Small intestine (tissue), 7 donors: ENCODE data around the gene CPSF7. TPM values are rescaled to one million over a fixed set of nuclear protein-coding genes. Genes with fewer than 3 reads are reported as not detected.

Source experiments
- DNase-seq, 2 donors: peaks; one replicate each; pipeline versions ENCODE4 v3.0.0 to v3.0.0-alpha.2; 2013
- FAIRE-seq: peaks from 2 replicates; lab custom pipeline; 2012; peaks lifted over from hg19 to GRCh38; lab: Jason Lieb, UNC
- H3K27ac ChIP-seq, 3 donors: one replicate each; pipeline ENCODE4 v1.5.1; 2013; ENCODE audit warnings: low read length in 2 of 3, mild to moderate bottlenecking in 2 of 3, control low read depth in 1 of 3, inconsistent platforms in 1 of 3, low read depth in 1 of 3, moderate library complexity in 1 of 3
- H3K27me3 ChIP-seq, 3 donors: one replicate each; pipeline ENCODE4 v1.6.1; 2013; ENCODE audit warnings: low read length in 3 of 3, inconsistent platforms in 1 of 3; ENCODE audit not compliant: control insufficient read depth in 3 of 3, insufficient read depth in 3 of 3
- H3K36me3 ChIP-seq, 3 donors: one replicate each; pipeline ENCODE4 v1.6.1; 2013; ENCODE audit warnings: low read length in 3 of 3, inconsistent platforms in 1 of 3, low read depth in 1 of 3, mild to moderate bottlenecking in 1 of 3, moderate library complexity in 1 of 3; ENCODE audit not compliant: control insufficient read depth in 3 of 3, insufficient read depth in 2 of 3
- H3K4me1 ChIP-seq, 3 donors: one replicate each; pipeline ENCODE4 v1.6.1; 2013; ENCODE audit warnings: low read length in 2 of 3, inconsistent platforms in 1 of 3, low read depth in 1 of 3, mild to moderate bottlenecking in 1 of 3, moderate library complexity in 1 of 3; ENCODE audit not compliant: control insufficient read depth in 3 of 3, insufficient read depth in 2 of 3
- H3K4me3 ChIP-seq, 3 donors: one replicate each; pipeline ENCODE4 v1.5.1; 2013; ENCODE audit warnings: low read length in 3 of 3, control low read depth in 1 of 3, inconsistent platforms in 1 of 3, low read depth in 1 of 3, mild to moderate bottlenecking in 1 of 3, moderate library complexity in 1 of 3
- H3K9me3 ChIP-seq, 2 donors: one replicate each; pipeline ENCODE4 v1.6.1; 2013; ENCODE audit warnings: low read depth in 1 of 2, low read length in 1 of 2; ENCODE audit not compliant: control insufficient read depth in 2 of 2, insufficient read depth in 1 of 2
- WGBS, 3 donors: extraction: QIAGEN DNeasy Blood & Tissue Kit; methylation state at CpG; one replicate each; pipeline ENCODE4 v1.1.7; 2013; 5-methylcytosine and 5-hydroxymethylcytosine counted together
- polyA plus RNA-seq, 4 donors: library from polyadenylated mRNA; stranded (reverse) in 3 of 4; unstranded in 1 of 4; fragments of 200-250 nt in 3 of 4; fragments of 120-200 nt in 1 of 4; gene quantifications; one replicate each; pipeline versions ENCODE4 v1.2.1 to v1.2.3, GENCODE V29; 2013
- donor health status: healthy with polysubstance abuse.
- donor health status: control.
- donor health status: control.
- donor health status: Bipolar disorder and iron deficiency.
- donor health status: healthy.

Gene CPSF7
- polyA plus RNA-seq, 4 donors = 30.3 to 91.3 (median 47.7) TPM

GRCh38 chr11:61364012-61364675 is 65.6 kb downstream of the CPSF7 start:
- Histone ChIP-seq H3K27ac (no peak overlapping the region), H3K4me1 (peaks cover 4 to 13% (median 6%) of the 10 kb centered on the region in 3 donors), H3K4me3 (no peak overlapping the region), H3K27me3 (no peaks in the 10 kb centered on the region), H3K36me3 (peaks cover 4 to 45% (median 9%) of the 10 kb centered on the region in 3 donors), H3K9me3 (no peaks in the 10 kb centered on the region)
- WGBS, 3 donors = 92 to 95% (median 92%) methylated on average over 5 of the region's 5 CpGs
- FAIRE-seq = no peak
- no peak for DNase-seq

GRCh38 chr11:61362542-61362875 is 67.3 kb downstream of the CPSF7 start:
- Histone ChIP-seq H3K27ac (peak overlapping the region; percentile 95 to 100 (median 97)), H3K27me3 (no peaks in the 10 kb centered on the region)
- FAIRE-seq = no peak

GRCh38 chr11:61361741-61362541 is 67.8 kb downstream of the CPSF7 start, which contains the start of the genes CYB561A3 and TMEM138:
CYB561A3 (minus strand) TSS chr11:61361882; CDS start chr11:61356713, 5,169 bp downstream.
TMEM138 (plus strand) TSS chr11:61362374; CDS start chr11:61364391, 2,017 bp downstream.
- Histone ChIP-seq H3K27ac (peak within 1 kb of the TSS; percentile 95 to 100 (median 97)), H3K27me3 (no peaks in the 10 kb centered on the region), H3K4me3 (peak within 1 kb of the TSS; percentile 66 to 79 (median 77)), H3K36me3 (peaks cover 3 to 29% (median 4%) of the 10 kb centered on the region in 3 donors), H3K4me1 (peaks cover 4 to 28% (median 6%) of the 10 kb centered on the region in 3 donors), H3K9me3 (no peaks in the 10 kb centered on the region)
- no peak for FAIRE-seq
- WGBS, 3 donors = 0 to 1% (median 0%) methylated on average over 59 to 63 of the region's 63 CpGs
- DNase-seq = peak; percentile 94 to 97

More at GRCh38 chr11:61362542-61362875, 67.3 kb downstream of the CPSF7 start:
- Histone ChIP-seq H3K4me3 (peak overlapping the region; percentile 66 to 79 (median 77)), H3K9me3 (no peaks in the 10 kb centered on the region), H3K4me1 (peaks cover 4 to 22% (median 6%) of the 10 kb centered on the region in 3 donors), H3K36me3 (peaks cover 3 to 31% (median 4%) of the 10 kb centered on the region in 3 donors)
- no peak for DNase-seq
- 0 to 1% (median 1%) methylated on average over 12 of the region's 12 CpGs for WGBS, 3 donors

- Histone ChIP-seq H3K4me3 (peak overlapping the region; percentile 66 to 79 (median 77)), H3K27ac (peak overlapping the region; percentile 95 to 100 (median 97)), H3K36me3 (peaks cover 3 to 27% (median 4%) of the 10 kb centered on the region in 3 donors), H3K27me3 (no peaks in the 10 kb centered on the region), H3K9me3 (no peaks in the 10 kb centered on the region), H3K4me1 (peaks cover 4 to 30% (median 6%) of the 10 kb centered on the region in 3 donors)
- DNase-seq (no peak), FAIRE-seq (no peak)
- WGBS, 3 donors = 2% methylated on average over 18 to 22 of the region's 22 CpGs
Observed at GRCh38 chr11:61361237-61361740, 68.5 kb downstream of the CPSF7 start.

GRCh38 chr11:61359516-61359915 is 70.3 kb downstream of the CPSF7 start:
- Histone ChIP-seq H3K27ac (peak overlapping the region in 2 of 3 donors; percentile 36 to 75), H3K4me1 (peaks cover 4 to 30% (median 6%) of the 10 kb centered on the region in 3 donors)

GRCh38 chr11:61358566-61358965 is 71.2 kb downstream of the CPSF7 start:
- 94 to 95% (median 95%) methylated on average over 11 of the region's 11 CpGs for WGBS, 3 donors
- Histone ChIP-seq H3K4me1 (peaks cover 6 to 25% (median 7%) of the 10 kb centered on the region in 3 donors), H3K36me3 (peaks cover 0 to 23% (median 3%) of the 10 kb centered on the region in 3 donors), H3K27me3 (no peaks in the 10 kb centered on the region), H3K9me3 (no peaks in the 10 kb centered on the region), H3K4me3 (no peak overlapping the region), H3K27ac (no peak overlapping the region)
- FAIRE-seq (no peak), DNase-seq (no peak)

More at GRCh38 chr11:61359516-61359915, 70.3 kb downstream of the CPSF7 start:
- peak; percentile 84 for DNase-seq
- 24 to 57% (median 40%) methylated on average over 6 of the region's 6 CpGs for WGBS, 3 donors
- Histone ChIP-seq H3K9me3 (no peaks in the 10 kb centered on the region), H3K36me3 (peaks cover 0 to 19% (median 5%) of the 10 kb centered on the region in 3 donors), H3K27me3 (no peaks in the 10 kb centered on the region), H3K4me3 (no peak overlapping the region)
- FAIRE-seq = no peak

- Histone ChIP-seq H3K4me1 (peaks cover 0 to 21% (median 5%) of the 10 kb centered on the region in 3 donors), H3K4me3 (no peak overlapping the region), H3K36me3 (peaks cover 0 to 30% (median 3%) of the 10 kb centered on the region in 3 donors), H3K9me3 (no peaks in the 10 kb centered on the region), H3K27ac (no peak overlapping the region), H3K27me3 (no peaks in the 10 kb centered on the region)
- WGBS, 3 donors = 88 to 94% (median 89%) methylated on average over 6 of the region's 6 CpGs
- no peak for FAIRE-seq
- DNase-seq = no peak
Observed at GRCh38 chr11:61357894-61358239, 71.9 kb downstream of the CPSF7 start.
